GM19025 (cell line): ENCODE data around the gene MTAP.

Experiments
- ATAC-seq: cut with Tn5 transposase; IDR thresholded peaks from one replicate; pipeline ENCODE4 v1.9.1; 2021; ENCODE audit warnings: mild to moderate bottlenecking, low read depth, moderate library complexity; ENCODE audit not compliant: unreplicated experiment

Gene MTAP

DNA sequence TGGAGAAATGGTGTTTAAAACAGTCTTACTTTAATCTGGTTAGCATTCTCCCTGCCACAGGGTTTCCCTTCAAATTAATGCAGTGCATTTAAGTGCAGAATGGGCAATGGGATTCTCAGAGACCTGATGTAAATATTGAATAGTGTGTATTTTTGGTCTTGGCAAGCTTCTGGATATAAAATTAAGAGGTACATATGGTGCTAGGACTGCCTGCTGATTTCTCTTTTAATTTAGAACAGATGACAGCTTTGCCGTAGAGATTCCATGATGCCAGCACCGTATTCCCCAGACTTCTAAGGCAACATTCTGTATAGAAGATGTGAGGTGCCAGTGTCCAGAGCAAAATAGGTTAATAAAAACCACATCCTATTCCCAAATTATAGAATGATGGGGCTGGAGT, 1.9 kb downstream of the MTAP start:
- no peak for ATAC-seq

DNA sequence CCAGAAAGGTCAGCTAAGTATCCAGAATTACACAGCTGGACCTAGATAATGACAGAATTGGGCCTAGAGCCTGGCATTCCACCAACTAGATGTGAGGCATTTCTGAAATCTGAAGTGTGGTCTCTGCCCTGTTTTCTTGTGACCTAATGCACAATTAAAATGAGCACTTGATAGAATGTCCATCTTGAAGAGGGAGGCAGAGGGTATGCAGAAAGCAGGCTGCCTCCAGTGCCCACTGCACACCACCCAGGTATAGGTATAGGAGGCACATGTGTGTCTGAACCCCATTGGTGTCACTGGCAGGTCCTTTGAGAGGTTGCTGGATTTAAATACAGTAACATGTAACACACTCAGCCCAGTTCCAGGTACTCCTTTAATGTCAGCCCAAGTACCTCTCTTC, 2.4 kb downstream of the MTAP start:
- ATAC-seq = no peak

- no peak for ATAC-seq
Observed at GRCh38 chr9:21806644-21807043, 4.2 kb downstream of the MTAP start.

GRCh38 chr9:21810388-21810787, 8.0 kb downstream of the MTAP start:
- ATAC-seq = no peak

DNA sequence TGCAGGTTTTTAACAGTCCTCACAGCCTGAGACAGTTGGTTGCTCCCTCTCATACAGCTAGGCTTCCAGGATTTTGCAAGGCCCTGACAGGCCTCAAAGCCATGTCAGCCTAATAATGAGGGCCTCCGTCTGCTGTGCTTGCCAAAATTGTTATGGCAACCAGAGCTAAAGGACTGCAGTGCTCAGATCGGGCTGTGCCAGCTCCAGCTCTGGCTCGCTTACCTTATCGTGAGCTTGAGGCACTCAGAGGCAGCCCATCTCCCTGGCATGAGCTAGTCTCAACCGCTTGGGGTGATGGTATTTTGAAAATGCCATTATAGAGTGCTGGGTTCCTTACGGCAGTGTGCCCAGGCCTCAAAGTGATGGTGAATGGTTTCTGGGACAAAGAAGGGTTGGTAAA, 8.4 kb downstream of the MTAP start:
- no peak for ATAC-seq

GRCh38 chr9:21811914-21812313, 9.5 kb downstream of the MTAP start:
- ATAC-seq = no peak

DNA sequence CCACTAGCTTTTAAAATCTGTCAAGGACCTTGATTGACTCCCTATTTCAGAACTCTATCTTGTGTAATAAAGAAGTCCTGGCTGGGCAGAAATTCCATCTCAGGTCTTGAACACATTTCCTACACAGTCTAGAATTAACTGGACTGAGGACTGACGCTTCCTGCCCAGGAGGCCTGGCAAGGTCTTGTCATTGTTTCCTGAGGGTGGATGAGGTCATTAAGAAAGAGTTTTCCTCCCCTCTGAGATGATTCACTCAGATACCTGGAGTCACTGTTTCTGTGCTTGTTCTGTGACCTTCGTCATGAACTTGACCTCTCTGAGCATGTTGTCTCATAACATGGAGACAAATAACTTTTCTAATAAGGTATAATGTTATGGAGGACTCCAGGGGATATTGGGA, 10.0 kb downstream of the MTAP start:
- ATAC-seq = no peak

DNA sequence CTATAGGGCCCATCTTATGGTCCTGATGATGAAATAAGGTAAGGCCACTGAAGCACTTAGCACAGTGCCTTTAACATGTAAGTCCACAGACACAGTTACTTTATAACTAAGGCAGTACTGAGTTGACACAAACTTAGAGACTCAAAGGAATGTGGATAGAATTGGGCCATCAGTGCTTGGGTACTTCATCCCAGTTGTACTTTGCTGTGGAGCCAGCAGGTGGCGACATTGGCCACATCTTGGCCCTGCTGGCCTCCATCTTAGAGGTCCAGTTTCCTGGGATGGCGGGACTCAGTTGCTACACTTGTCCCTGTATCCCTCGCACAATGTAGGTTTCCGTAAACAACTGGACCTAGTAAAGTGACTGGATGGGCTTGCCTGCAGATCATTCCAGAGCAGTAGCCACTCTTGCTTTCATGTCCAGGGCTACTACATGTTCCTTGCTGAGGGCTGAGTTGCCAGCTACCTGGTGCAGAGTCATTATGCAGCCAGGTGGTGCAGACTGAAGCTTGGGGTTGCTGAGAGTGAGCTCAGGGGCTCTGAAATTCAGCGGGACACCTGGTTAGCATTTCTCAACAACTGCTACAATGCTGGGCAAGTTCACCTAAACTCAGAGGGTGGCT, 10.6 kb downstream of the MTAP start:
- ATAC-seq = peak; percentile 53

- no peak for ATAC-seq
Observed at GRCh38 chr9:21813575-21814473, 11.4 kb downstream of the MTAP start.

DNA sequence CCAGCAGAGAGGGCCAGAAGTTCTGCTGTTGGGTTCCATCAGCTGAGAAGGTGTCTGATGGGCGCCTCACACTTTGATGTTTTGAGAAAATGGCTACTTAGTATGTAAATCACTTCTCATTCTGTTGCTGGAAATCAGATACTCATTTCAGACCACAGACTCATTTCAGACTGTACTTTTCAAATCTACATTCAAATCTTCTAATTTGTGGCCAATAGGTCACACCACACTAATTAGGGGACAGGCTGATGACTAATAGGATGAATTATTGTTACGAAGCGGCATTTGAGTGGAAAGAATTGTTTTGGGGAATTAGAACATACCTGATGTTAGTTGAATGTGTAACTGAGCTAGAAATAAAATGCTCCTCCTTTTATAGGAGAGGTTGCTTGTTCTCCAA, 13.2 kb downstream of the MTAP start:
- no peak for ATAC-seq

DNA sequence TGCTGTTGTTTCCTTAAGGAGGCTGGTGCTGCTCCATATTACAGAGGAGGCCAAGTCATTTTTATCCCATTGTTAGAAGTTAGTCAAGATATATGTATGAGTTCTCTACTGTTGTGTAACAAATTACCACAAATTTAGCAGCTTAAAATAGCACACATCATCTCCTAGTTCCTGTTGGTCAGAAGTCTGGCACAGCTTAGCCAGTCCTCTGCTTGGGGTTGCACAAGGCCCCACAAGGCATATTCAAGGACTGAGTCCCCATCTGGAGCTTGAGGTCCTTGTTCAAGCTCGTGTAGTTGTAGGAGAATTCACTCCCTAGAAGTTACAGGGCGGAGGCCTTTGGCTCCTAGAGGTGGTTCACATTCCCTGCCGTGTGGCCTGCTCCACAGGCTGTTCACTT, 14.7 kb downstream of the MTAP start:
- no peak for ATAC-seq

DNA sequence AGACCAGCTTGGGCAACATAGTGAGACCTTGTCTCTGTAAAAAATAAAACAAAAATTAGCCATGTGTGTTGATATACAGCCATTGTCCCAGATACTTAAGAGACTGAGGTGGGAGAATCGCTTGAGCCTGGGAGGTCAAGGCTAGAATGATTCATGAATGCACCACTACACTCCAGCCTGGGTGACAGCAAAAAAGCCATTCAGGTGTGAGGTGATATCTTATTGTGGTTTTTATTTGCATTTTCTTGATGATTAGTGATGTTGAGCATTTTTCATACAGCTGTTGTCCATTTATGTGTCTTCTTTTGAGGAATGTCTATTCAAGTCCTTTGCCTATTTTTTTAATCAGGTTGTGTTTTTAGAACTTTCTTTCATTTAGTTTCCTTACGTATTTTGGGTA, 23.2 kb downstream of the MTAP start:
- ATAC-seq = no peak

DNA sequence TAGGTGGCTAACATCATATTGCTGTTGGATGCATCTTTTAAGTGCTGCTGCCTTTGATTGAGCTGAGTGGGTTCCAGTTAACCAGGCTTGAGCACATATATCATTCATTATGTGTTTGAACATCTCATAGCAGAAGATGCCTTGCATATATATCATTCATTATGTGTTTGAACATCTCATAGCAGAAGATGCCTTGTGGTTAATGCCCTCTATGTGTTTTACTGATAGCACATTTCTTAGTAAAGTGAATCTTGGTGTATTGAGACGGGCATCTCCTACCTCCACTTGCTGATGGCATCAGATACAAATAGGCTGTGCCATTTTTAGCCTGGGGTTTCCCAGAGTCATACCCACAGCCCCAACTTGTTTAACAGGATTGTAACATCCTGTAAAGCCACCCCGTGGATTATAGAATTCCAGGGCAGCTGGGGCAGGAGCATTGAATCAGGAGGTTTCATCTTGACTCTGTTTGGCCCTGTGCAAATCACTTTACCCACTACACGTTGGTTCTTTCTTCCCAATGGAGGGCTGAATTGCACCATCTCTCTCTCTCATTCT, 26.5 kb downstream of the MTAP start:
- no peak for ATAC-seq

- no peak for ATAC-seq
Observed at GRCh38 chr9:21830589-21830988, 28.2 kb downstream of the MTAP start.

DNA sequence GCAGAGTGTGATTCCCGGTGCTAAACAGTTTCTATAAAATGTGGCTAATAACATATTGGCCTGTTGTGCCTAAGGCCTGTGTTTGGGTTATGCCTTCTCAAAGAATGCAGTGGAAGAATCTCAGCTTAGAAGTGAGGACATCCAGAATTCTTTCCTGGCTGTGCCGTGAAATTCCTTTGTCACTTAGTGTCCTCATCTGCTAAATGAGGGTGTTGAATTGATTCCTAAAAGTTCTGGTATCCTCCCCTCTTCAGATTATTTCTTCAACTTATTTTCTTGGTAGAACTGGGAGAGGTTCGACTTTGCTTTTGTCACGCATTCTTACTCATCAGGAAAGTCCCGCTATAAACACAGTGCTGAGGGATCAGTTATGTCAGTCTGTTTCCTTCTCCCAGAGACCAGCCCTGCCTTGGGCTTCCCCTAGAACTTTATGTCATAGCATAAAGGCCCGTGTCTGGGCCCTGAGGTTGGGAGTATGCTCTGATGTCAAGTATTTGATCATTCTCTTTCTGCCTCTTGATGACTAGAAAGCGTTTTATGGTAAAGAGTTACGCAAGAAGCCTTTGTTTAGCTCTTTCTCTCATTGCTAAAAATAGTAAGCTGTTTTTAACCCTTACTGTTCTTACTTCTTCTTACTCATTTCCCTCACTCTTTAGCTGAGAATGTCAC, 29.5 kb downstream of the MTAP start:
- ATAC-seq = peak; percentile 67

- peak; percentile 60 for ATAC-seq
Observed at GRCh38 chr9:21833090-21833801, 30.8 kb downstream of the MTAP start.

GRCh38 chr9:21835121-21835520, 32.7 kb downstream of the MTAP start:
- no peak for ATAC-seq

DNA sequence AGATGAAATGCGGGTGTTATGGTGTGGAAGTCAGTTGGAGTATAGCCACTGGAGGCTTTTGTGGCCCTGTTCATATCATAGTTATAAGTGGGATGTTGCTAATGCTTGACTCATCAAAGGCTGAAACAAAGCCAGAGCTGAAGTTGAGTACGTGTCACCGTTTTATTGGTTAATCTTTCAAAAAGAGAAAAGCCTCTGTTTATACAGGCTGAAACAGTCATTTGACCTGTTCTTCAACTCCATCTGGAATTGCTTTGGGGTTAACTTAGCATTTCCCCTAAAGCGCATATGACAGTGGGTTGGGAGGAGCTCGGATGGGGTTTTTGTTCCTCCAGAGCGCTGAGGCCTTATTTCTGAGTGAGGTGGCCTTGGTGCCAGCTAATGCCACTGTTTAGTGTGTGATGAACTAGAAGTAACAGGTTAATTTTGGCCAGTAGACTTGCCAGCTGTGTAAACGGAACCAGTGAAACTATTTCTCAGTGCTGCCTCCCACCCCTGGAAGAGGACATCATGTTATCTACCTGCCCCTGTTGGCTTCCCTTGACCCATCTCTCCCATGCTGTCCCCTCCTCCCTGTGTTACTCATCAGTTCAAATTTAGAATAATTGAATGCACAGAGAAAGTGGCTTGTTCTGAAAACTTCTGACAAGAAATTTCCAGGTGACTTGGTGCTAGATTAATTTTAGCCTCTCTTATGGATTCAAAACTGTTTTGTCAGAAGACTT, 34.2 kb downstream of the MTAP start:
- ATAC-seq = no peak

GRCh38 chr9:21837501-21837900, 35.1 kb downstream of the MTAP start:
- no peak for ATAC-seq

DNA sequence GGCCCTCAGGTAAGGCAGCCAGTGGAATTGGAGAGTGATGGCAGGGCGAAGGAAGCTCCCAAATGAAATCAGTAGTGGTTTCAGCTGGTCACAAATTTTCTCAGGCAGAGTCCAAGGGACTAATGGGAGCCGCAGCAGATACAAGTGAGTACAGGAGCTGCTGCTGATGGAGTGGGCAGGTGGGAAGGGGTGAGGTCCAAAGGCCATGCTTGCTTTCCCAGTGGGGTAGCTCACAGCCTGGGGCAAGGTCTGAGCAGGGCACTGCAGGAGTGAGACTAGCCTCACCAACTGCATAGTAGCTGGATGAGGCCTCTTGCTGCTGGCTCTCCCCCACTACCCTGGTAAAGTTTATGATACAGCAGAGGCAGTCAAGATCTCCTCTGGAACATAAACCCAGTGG, 38.2 kb downstream of the MTAP start:
- no peak for ATAC-seq
